ENCODE results near the gene VSX2.

DNA sequence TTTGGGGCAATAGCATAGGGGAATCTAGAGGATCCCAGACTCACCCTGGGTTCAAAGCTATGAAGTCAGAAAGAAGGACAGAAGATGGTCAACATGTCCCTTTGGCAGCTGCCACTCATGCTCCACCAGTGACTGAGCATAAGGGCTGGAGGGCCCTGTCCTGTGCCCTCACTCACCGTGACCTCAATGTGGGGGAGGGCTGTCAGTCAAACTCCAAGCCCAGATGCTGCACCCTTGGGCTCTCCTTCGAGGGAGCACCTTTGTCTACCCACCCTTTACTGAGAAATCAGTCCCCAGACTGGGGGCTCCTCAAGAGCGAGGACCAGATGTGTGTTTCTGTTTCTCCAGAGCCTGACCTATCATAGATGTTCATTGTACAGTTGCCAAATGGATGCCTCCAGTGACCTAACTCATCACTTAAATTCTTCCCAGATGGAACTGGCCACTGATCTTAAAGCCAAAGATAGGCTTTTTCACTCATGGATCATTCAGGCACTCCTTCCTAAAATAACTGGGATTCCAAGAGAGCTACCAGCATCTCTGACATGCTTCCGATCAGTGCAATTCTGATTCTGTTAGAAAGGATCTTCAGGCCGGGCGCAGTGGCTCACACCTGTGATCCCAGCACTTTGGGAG lies 27.2 kb upstream of the VSX2 start:
- TF ChIP-seq, protein P1, sequence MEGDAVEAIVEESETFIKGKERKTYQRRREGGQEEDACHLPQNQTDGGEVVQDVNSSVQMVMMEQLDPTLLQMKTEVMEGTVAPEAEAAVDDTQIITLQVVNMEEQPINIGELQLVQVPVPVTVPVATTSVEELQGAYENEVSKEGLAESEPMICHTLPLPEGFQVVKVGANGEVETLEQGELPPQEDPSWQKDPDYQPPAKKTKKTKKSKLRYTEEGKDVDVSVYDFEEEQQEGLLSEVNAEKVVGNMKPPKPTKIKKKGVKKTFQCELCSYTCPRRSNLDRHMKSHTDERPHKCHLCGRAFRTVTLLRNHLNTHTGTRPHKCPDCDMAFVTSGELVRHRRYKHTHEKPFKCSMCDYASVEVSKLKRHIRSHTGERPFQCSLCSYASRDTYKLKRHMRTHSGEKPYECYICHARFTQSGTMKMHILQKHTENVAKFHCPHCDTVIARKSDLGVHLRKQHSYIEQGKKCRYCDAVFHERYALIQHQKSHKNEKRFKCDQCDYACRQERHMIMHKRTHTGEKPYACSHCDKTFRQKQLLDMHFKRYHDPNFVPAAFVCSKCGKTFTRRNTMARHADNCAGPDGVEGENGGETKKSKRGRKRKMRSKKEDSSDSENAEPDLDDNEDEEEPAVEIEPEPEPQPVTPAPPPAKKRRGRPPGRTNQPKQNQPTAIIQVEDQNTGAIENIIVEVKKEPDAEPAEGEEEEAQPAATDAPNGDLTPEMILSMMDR (IDR thresholded peaks at IDR 0.05; ENCODE audit: poor library complexity, severe bottlenecking) = no peak
- TF ChIP-seq TAF1 (IDR thresholded peaks at IDR 0.05; ENCODE audit: low read depth) = no peak

Data from neural cell (in vitro differentiated cells).